DOHH2 (cell line): ENCODE results near the gene SUSD1.

Experiments
- EZH2phosphoT487 ChIP-seq: fragments of 200-600 bp; sonication (generic); IDR thresholded peaks from 2 replicates; pipeline ENCODE4 v1.6.1; 2017; ENCODE audit warnings: borderline replicate concordance, mild to moderate bottlenecking, antibody characterized with exemption, low read length, moderate library complexity, mixed read lengths
- TF ChIP-seq, protein P1 (sequence below): fragments of 200-600 bp; sonication (generic); IDR thresholded peaks from one replicate; pipeline ENCODE4 v1.5.1; 2014; ENCODE audit warnings: antibody characterized with exemption, mild to moderate bottlenecking, low read depth, low read length; ENCODE audit not compliant: poor library complexity, severe bottlenecking

DNA sequence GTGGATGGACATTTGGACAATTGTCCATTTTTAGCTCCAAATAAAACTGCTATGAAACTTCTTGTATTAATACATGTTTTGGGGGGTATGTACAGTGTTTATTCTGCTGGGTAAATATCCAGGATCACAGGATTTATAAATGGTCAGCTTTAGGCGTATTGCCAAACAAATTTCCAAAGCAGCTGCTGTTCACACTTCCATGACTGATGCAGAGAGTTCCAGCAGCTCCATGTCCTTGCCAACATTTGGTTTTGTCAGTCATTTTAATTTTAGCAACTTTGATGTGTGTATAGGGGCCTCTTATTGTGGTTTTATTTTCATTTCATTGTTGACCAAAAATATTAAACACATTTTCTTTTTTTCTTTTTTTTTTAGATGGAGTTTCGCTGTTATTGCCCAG, 9.8 kb upstream of the SUSD1 start:
- TF ChIP-seq, protein P1, sequence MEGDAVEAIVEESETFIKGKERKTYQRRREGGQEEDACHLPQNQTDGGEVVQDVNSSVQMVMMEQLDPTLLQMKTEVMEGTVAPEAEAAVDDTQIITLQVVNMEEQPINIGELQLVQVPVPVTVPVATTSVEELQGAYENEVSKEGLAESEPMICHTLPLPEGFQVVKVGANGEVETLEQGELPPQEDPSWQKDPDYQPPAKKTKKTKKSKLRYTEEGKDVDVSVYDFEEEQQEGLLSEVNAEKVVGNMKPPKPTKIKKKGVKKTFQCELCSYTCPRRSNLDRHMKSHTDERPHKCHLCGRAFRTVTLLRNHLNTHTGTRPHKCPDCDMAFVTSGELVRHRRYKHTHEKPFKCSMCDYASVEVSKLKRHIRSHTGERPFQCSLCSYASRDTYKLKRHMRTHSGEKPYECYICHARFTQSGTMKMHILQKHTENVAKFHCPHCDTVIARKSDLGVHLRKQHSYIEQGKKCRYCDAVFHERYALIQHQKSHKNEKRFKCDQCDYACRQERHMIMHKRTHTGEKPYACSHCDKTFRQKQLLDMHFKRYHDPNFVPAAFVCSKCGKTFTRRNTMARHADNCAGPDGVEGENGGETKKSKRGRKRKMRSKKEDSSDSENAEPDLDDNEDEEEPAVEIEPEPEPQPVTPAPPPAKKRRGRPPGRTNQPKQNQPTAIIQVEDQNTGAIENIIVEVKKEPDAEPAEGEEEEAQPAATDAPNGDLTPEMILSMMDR = no peak
- no peak for TF ChIP-seq EZH2phosphoT487
